SK-MEL-5 (cell line): ENCODE results near the gene COX17. TPM values are rescaled to one million over a fixed set of nuclear protein-coding genes. Genes with fewer than 3 reads are reported as not detected.

Source experiments
- DNase-seq: peaks from one replicate; pipeline ENCODE4 v3.0.0-alpha.2; 2016; ENCODE audit warnings: low read depth, low spot score
- in situ Hi-C: cut with HindIII; loops from 2 replicates; pipeline ENCODE4 v1.10.0; 2016; ENCODE audit warnings: low sequenced_read_pairs, high pct_unique_total_duplicates, low pct_unique_long_range_greater_than_20kb
- polyA plus RNA-seq, 2 experiments: library from polyadenylated mRNA; depleted of rRNA; stranded (reverse); fragments of >200 nt; gene quantifications; 2 replicates each; pipeline ENCODE4 v1.2.3, GENCODE V29; 2015
- total RNA-seq: library from RNA; depleted of rRNA; stranded (reverse); fragments of >200 nt; shearing (Covaris generic); gene quantifications from 2 replicates; pipeline ENCODE4 v1.2.3, GENCODE V29; 2014; rRNA removed

The COX17 gene, protein sequence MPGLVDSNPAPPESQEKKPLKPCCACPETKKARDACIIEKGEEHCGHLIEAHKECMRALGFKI
- total RNA-seq, result 75.3 and 78.4 TPM in 2 replicates
- 41.5 and 80.3 TPM in 2 replicates for polyA plus RNA-seq (2015; cell fraction: cytosol; rRNA removed)
- polyA plus RNA-seq (2015; cell fraction: nucleus; rRNA removed), result 9.1 and 9.5 TPM in 2 replicates

GRCh38 chr3:119676771-119677640 lies at the start of gene COX17:
Gene COX17, minus strand, starts transcription at chr3:119677406. Its CDS starts 96 bp downstream, at chr3:119677310.
- peak; percentile 96 for DNase-seq
- in situ Hi-C loops, result no loop called here

- DNase-seq, result no peak
- in situ Hi-C loops, result no loop called here
Measured at GRCh38 chr3:119726909-119727308, 49.7 kb upstream of the COX17 start.

- in situ Hi-C loops, result no loop called here
- DNase-seq, result no peak
Measured at GRCh38 chr3:119723022-119723421, 45.8 kb upstream of the COX17 start.

GRCh38 chr3:119717520-119717919 lies 40.3 kb upstream of the COX17 start:
- DNase-seq, result no peak
- in situ Hi-C loops, result no loop called here

DNA sequence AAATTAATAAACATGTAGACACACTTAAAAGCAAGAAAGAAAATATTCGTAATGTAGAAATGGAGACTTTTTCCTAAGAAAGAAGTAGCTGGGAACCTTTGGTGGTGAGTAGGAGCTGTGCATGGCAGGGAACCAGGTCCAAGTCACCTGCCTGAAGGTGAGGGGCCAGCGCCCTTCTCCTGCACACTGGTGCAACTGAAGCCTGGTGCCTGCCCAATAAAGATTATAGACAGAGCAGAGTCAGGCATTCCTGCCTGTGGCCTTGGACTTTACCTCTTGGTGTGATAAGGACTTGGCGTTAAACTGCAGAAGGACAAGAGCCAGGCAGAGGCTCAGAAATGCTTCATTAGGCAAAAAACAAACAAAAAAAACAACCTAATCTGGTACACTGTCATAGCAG lies 39.8 kb upstream of the COX17 start:
- no peak for DNase-seq
- in situ Hi-C loops, result no loop called here

DNA sequence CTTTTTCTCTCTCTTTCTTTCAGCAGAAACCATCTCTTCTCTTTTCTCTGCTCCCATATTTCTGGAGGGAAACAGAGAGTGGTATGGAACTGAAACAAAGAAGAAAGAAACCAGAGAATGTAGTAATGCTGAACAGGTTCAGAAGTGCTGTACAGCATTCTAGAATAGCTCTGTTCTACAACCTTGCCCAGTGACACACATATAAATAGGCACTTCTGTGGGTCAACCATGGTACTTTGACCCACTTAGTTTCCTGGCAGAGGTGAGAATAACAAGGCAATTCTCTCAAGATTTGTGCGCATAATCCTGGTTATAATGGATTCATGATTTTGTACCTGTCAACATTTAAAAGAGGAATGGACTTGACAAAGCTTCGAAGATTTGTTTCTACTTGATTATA lies 37.9 kb upstream of the COX17 start:
- in situ Hi-C loops, result no loop called here
- DNase-seq, result no peak

DNA sequence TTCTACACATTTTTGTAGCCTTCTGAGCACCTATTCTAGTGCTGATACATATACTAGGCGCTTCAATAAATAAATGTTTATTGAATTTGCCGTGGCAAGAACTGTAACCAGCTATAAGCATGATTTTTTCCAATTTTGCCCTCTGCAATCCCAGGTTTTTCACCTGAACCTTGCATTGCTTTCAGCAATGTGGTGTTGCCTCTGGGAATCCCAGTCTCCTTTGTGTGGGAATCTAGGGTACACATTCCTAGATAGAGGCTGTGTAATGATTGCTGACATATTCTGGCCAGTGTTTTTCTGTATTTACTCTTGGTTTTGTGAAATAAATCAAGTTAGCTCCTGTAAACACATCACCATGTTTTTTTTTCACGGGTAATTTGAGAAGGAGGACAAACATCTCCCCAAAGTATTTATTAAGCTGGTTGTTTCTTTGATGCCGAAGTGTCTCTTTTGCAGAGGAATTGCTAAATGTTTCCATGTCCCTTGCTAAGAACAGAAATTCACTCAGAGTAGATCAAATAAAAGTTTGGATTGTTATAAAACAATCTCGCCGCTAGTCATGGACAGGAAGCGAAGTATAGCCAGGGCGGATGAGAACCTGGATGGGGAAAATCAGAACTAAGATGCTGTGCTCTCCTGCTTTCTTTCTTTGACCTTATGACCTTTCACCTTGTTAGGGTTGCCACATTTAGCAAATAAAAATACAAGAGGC lies 26.8 kb upstream of the COX17 start:
- in situ Hi-C loops, result no loop called here
- DNase-seq, result no peak

- in situ Hi-C loops, result no loop called here
- DNase-seq, result no peak
Measured at GRCh38 chr3:119702530-119703527, 25.6 kb upstream of the COX17 start, which contains the start of gene CFAP91. Gene CFAP91, plus strand, starts transcription at chr3:119703022. Its CDS starts 77 bp downstream, at chr3:119703099.

GRCh38 chr3:119700920-119701734 lies 23.9 kb upstream of the COX17 start:
- in situ Hi-C loops, result no loop called here
- no peak for DNase-seq

DNA sequence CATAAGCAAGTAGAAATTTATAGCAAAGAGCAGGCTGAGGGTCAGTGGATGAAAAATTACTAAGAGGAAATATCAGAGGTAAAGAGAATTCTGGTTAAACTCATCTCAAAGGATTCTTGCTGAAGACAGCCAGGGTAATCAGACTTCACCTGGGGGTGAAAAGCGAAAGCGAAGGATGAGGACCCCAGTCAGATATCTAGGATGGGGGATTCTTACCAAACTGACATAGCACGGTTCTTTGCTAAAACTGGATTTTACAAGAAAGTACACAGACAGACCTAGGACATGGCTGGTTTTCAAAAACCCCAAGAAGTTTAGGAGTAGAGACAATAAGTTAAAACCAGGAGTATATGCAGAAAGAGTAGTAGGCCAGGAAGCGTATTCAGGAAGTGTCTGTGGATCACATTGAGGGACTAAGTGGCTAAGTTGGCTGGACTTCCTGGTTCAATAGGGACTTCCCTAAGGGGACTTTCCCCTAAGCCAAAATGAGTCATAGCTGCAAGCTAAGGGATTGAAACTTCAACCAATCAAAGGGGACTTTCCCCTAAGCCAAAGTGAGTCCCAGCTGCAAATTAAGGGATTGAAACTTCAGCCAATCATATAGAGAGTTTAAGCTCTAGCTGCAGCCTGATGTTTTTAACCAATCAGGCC lies 23.2 kb upstream of the COX17 start:
- in situ Hi-C loops, result no loop called here
- DNase-seq, result no peak

- no peak for DNase-seq
- in situ Hi-C loops, result no loop called here
Measured at GRCh38 chr3:119697394-119697793, 20.2 kb upstream of the COX17 start.

GRCh38 chr3:119695480-119695879 lies 18.3 kb upstream of the COX17 start:
- DNase-seq, result peak; percentile 71

DNA sequence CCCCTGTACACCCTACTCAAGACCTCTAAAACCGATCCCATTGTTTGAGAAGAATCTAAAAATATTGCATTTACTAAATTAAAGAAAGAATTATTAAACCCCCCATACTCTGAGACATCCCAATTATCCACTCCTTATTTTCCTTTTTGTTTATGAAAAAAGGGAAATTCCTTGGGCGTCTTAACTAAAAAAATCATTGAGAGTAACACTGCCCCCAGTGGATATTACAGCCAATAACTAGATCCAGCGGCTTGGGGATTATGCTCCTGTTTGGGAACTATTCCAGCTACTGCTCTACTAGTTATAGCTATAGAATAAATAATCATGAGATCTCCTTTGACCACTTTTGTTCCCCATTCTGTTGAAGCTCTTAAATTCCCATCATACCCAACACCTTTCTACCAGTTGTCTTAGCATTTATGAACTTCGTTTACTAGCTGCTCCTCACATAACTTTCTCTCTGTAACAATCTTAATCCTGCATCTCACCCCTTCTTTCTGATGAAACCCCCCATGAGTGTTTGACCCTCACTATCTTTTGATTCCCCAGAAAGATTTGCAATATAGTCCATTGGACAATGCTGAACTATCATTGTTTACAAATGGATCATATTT lies 12.9 kb upstream of the COX17 start:
- DNase-seq, result peak; percentile 49
- in situ Hi-C loops, result no loop called here

More at GRCh38 chr3:119695480-119695879, 18.3 kb upstream of the COX17 start:
- in situ Hi-C loops, result no loop called here

GRCh38 chr3:119683421-119683820 lies 6.2 kb upstream of the COX17 start:
- no peak for DNase-seq
- in situ Hi-C loops, result no loop called here

DNA sequence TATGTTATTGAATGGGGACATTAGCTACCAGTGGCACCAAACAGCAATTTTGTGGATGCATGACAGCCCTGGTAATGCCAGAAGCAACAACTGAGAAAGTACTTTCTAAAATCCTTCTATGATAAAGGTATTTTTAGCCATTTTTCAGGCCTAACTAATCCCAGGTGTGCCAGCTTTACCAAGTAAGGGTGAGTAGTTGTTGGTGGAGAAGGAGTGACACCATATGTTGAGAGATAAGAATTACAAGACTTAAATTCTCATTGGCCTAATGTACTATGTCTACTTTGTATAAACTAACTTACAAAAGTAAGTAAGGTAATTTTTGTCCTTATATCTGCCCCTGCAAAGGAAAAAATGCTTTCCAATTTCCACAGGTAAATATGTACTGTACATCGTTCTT lies 4.1 kb upstream of the COX17 start:
- in situ Hi-C loops, result no loop called here
- DNase-seq, result peak; percentile 51

DNA sequence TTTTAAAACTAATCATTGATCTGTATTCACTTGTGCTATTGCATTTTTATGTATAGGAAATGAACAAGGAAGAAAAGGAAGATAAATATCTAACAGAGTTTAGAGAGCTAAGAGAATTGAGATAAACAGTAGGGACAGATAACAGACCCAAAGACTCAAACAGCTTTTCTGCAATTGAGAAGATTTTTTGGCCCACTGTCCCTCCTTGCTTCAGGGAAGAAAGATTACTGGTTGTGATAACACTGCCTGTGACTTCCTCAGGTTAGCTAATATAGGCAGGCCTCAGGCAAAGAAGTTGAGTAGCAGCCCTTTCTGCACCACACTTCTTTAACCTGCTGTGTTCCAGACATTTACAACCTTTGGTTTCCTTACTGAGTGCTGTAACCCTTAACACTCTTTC lies 2.7 kb upstream of the COX17 start:
- in situ Hi-C loops, result no loop called here
- no peak for DNase-seq
